ENCODE data around the gene HSPA14. TPM values are rescaled to one million over a fixed set of nuclear protein-coding genes. Genes with fewer than 3 reads are reported as not detected.

The HSPA14 gene
- total RNA-seq, 3 donors from 2014 or later, result 10.5 to 20.1 (median 13.3) TPM

DNA sequence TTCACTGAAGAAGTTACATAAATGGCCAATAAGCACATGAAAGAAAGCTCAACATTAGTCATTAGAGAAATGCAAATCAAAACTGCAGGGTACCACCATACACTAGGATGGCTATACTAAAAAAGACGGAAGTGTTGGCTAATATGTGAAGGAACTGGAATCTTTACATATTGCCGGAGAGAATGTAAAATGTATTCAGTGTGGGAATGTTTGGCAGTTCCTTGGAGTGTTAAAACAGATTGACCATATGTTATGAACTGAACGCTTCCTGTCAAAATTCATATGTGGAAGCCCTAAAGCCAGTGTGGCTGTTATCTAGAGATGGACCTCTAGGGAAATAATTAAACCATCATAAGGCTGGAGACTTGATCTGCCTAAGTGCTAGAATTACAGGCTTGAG is 73.7 kb downstream of the HSPA14 start:
- DNase-seq, result no peak
- Histone ChIP-seq H3K4me1 (ENCODE audit: low read depth) (no peaks in the 10 kb centered on the region), H3K9me3 (peaks cover 10% of the 10 kb centered on the region), H3K4me3 (no peak overlapping the region), H3K36me3 (ENCODE audit: low read depth) (peaks cover 7% of the 10 kb centered on the region)
- TF ChIP-seq, protein P1, sequence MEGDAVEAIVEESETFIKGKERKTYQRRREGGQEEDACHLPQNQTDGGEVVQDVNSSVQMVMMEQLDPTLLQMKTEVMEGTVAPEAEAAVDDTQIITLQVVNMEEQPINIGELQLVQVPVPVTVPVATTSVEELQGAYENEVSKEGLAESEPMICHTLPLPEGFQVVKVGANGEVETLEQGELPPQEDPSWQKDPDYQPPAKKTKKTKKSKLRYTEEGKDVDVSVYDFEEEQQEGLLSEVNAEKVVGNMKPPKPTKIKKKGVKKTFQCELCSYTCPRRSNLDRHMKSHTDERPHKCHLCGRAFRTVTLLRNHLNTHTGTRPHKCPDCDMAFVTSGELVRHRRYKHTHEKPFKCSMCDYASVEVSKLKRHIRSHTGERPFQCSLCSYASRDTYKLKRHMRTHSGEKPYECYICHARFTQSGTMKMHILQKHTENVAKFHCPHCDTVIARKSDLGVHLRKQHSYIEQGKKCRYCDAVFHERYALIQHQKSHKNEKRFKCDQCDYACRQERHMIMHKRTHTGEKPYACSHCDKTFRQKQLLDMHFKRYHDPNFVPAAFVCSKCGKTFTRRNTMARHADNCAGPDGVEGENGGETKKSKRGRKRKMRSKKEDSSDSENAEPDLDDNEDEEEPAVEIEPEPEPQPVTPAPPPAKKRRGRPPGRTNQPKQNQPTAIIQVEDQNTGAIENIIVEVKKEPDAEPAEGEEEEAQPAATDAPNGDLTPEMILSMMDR (IDR thresholded peaks at IDR 0.05), result no peak
- no peak for ATAC-seq
- intact Hi-C loops (cut with DNase I, micrococcal nuclease), result no loop called here

DNA sequence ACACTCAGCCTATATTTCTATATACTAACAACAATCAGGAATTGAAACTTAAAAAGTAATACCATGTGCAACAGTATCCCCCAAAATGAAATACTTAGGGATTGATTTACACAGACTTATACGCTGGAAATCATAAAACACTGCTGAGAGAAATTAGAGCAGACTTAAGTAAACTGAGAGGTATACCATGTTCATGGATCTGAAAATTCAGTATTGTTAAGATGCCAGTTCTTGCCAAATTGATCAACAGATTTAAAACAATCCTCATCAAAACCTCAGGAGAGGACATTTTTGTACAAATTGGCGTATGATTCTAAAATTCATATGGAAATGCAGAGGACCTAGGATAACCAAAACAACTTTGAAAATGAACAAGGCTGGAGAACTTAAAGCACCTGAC is 78.5 kb downstream of the HSPA14 start:
- Histone ChIP-seq H3K36me3 (ENCODE audit: low read depth) (peaks cover 22% of the 10 kb centered on the region), H3K9me3 (peaks cover 23% of the 10 kb centered on the region), H3K4me3 (no peak overlapping the region), H3K4me1 (ENCODE audit: low read depth) (no peaks in the 10 kb centered on the region)
- no peak for ATAC-seq
- TF ChIP-seq, protein P1 (IDR thresholded peaks at IDR 0.05), result no peak
- intact Hi-C loops (cut with DNase I, micrococcal nuclease), result no loop called here
- DNase-seq, result no peak

DNA sequence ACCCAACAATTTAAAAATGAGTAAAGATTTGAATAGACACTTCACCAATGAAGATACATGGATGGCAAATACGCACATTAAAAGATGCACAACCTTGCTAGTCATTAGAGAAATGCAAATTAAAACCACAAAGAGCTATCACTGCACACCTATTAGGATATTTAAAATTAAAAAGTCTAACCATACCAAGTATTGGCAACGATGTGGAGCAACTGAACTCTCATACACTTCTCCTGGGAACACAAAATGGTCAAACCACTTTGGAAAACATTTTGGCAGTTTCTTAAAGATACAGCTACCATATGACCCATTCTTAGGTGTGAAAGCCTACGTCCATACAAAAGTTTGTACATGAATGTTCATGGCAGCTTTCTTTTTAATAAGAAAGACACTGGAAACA is 79.7 kb downstream of the HSPA14 start:
- no peaks in the 10 kb centered on the region for H3K4me1 ChIP-seq (ENCODE audit: low read depth)
- H3K4me3 ChIP-seq, result no peak overlapping the region
- H3K9me3 ChIP-seq, result peaks cover 23% of the 10 kb centered on the region
- peaks cover 23% of the 10 kb centered on the region for H3K36me3 ChIP-seq (ENCODE audit: low read depth)
- no peak for DNase-seq
- intact Hi-C loops (cut with DNase I, micrococcal nuclease), result no loop called here
- TF ChIP-seq, protein P1 (IDR thresholded peaks at IDR 0.05), result no peak
- no peak for ATAC-seq

DNA sequence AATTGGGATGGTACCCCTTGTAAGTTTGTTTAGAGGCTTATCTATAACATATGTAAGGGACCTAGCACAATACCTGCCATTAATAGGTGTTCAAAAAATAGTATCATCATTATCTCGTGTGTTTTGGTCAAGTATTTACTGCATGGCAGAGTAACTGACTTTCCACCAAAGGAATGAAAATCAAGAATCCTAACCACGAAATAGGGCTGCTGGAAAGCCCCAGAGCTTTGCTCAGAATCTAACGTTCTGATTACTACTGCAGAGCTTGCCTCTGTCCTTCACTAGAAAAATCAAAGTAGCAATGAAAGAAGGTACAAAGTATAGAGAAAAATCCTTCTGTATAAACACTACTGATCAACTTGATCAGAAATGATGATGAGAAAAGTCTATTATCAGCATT is 80.9 kb downstream of the HSPA14 start:
- Histone ChIP-seq H3K9me3 (peaks cover 23% of the 10 kb centered on the region), H3K4me1 (ENCODE audit: low read depth) (no peaks in the 10 kb centered on the region), H3K36me3 (ENCODE audit: low read depth) (peaks cover 23% of the 10 kb centered on the region), H3K4me3 (no peak overlapping the region)
- TF ChIP-seq, protein P1 (IDR thresholded peaks at IDR 0.05), result no peak
- no peak for DNase-seq
- intact Hi-C loops (cut with DNase I, micrococcal nuclease), result no loop called here
- no peak for ATAC-seq

Other genes with a start within 250 kb of the HSPA14 start
- 10 to 100 TPM; 45.6 to 77.7 (median 76.9) TPM for gene FAM107B, start 63.4 kb upstream of the HSPA14 start, total RNA-seq
- gene CDNF, start 269 bp upstream of the HSPA14 start, total RNA-seq, result 1 to 10 TPM in 2 of 3 donors, under 1 TPM in 1; 0.82 to 2.4 (median 2.2) TPM
- 10 to 100 TPM; 11.2 to 14.1 (median 14.0) TPM for gene MSANTD7, start within 50 bp of the HSPA14 start, total RNA-seq
- 1 to 10 TPM; 5.4 to 9.3 (median 7.3) TPM for gene SUV39H2, start 40.6 kb downstream of the HSPA14 start, total RNA-seq
- 10 to 100 TPM; 10.2 to 15.6 (median 12.4) TPM for gene DCLRE1C, start 115.8 kb downstream of the HSPA14 start, total RNA-seq
- gene MEIG1, start 121.1 kb downstream of the HSPA14 start, total RNA-seq, result not detected
- gene OLAH, start 205.6 kb downstream of the HSPA14 start, total RNA-seq, result under 1 TPM in 1 of 3 donors, not detected in 2; 0.16 TPM

All from mucosa of descending colon (tissue), 3 donors.